Suprapubic skin (tissue), 4 donors: ENCODE measurements around the gene CIB4. TPM values are rescaled to one million over a fixed set of nuclear protein-coding genes. Genes with fewer than 3 reads are reported as not detected.
"Not testable (repeated sequence)": the region's sequence is repeated elsewhere in the genome, so short reads cannot be mapped to it uniquely, and the experiment has no call there.

Experiments used
- DNase-seq, 2 donors: peaks; one replicate each; pipeline ENCODE4 v3.0.0-alpha.2; 2019; ENCODE audit warnings: low spot score in 2 of 2
- H3K27ac ChIP-seq: fragments of 200-600 bp; sonication (generic); one replicate; pipeline ENCODE4 v1.5.1; 2019
- H3K27me3 ChIP-seq: fragments of 200-600 bp; sonication (generic); one replicate; pipeline ENCODE4 v1.5.1; 2019
- H3K36me3 ChIP-seq: fragments of 200-600 bp; sonication (generic); one replicate; pipeline ENCODE4 v1.5.1; 2019
- H3K4me1 ChIP-seq: fragments of 200-600 bp; sonication (generic); one replicate; pipeline ENCODE4 v1.5.1; 2019
- H3K4me3 ChIP-seq: fragments of 200-600 bp; sonication (generic); one replicate; pipeline ENCODE4 v1.5.1; 2019; ENCODE audit warnings: mild to moderate bottlenecking
- H3K9me3 ChIP-seq: fragments of 200-600 bp; sonication (generic); one replicate; pipeline ENCODE4 v1.5.1; 2019
- CTCF ChIP-seq, 2 donors: fragments of 200-600 bp in 1 of 2; fragments of 450-650 bp in 1 of 2; sonication (generic) in 1 of 2; IDR thresholded peaks; one replicate each; pipeline ENCODE4 v1.5.1; 2016 to 2019; ENCODE audit warnings: antibody characterized with exemption in 2 of 2, mild to moderate bottlenecking in 1 of 2, moderate library complexity in 1 of 2
- EP300 ChIP-seq: sonication (generic); formaldehyde crosslinking; IDR thresholded peaks from one replicate; pipeline ENCODE4 v1.6.1; 2017; ENCODE audit warnings: antibody characterized with exemption
- POLR2A ChIP-seq, 2 donors: fragments of 450-650 bp; IDR thresholded peaks; one replicate each; pipeline ENCODE4 v1.6.1; 2017; ENCODE audit warnings: antibody characterized with exemption in 2 of 2, mild to moderate bottlenecking in 2 of 2, moderate library complexity in 2 of 2
- POLR2AphosphoS5 ChIP-seq, 3 donors: sonication (generic); formaldehyde crosslinking; IDR thresholded peaks; one replicate each; pipeline ENCODE4 v1.6.1; 2017; ENCODE audit warnings: antibody characterized with exemption in 3 of 3
- WGBS: methylation state at CpG from one replicate; pipeline ENCODE4 v1.1.5; 2018; 5-methylcytosine and 5-hydroxymethylcytosine counted together
- total RNA-seq, 4 donors: library from RNA; depleted of rRNA; stranded (reverse); fragments of >200 nt; gene quantifications; one replicate each; pipeline ENCODE4 v1.1.0, GENCODE V29; 2016

Gene CIB4
- total RNA-seq, 4 donors from 2014 or later = not detected

GRCh38 chr2:26666671-26667070, 25.5 kb upstream of the CIB4 start:
- 100% methylated on average over 2 of the region's 2 CpGs for WGBS
- Histone ChIP-seq H3K27ac (no peak overlapping the region), H3K9me3 (no peaks in the 10 kb centered on the region), H3K4me1 (no peaks in the 10 kb centered on the region), H3K4me3 (no peak overlapping the region), H3K27me3 (peaks cover 31% of the 10 kb centered on the region), H3K36me3 (no peaks in the 10 kb centered on the region)
- no peak for DNase-seq
- TF ChIP-seq CTCF (IDR thresholded peaks at IDR 0.05) (no peak), POLR2A (IDR thresholded peaks at IDR 0.05) (no peak), POLR2AphosphoS5 (IDR thresholded peaks at IDR 0.05) (no peak), EP300 (no peak)

- DNase-seq = peak in 1 of 2 donors; percentile 10
- H3K27ac ChIP-seq, H3K4me3 ChIP-seq, H3K4me1 ChIP-seq, H3K36me3 ChIP-seq, H3K9me3 ChIP-seq: not testable (repeated sequence)
- H3K27me3 ChIP-seq = peaks cover 20% of the 10 kb centered on the region
- 93% methylated on average over 21 of the region's 21 CpGs for WGBS
Measured at GRCh38 chr2:26665296-26665695, 24.1 kb upstream of the CIB4 start.

GRCh38 chr2:26660363-26660962, 19.3 kb upstream of the CIB4 start:
- no peaks in the 10 kb centered on the region for H3K9me3 ChIP-seq
- WGBS = 88% methylated on average over 1 of the region's 1 CpG
- no peak for DNase-seq
- no peak for TF ChIP-seq CTCF (IDR thresholded peaks at IDR 0.05)
- no peak for TF ChIP-seq POLR2AphosphoS5 (IDR thresholded peaks at IDR 0.05)
- TF ChIP-seq POLR2A (IDR thresholded peaks at IDR 0.05) = no peak
- no peak for TF ChIP-seq EP300
- no peaks in the 10 kb centered on the region for H3K36me3 ChIP-seq
- H3K4me1 ChIP-seq = no peaks in the 10 kb centered on the region
- H3K27me3 ChIP-seq = peaks cover 2% of the 10 kb centered on the region
- no peak overlapping the region for H3K27ac ChIP-seq
- H3K4me3 ChIP-seq = no peak overlapping the region

- no peak for TF ChIP-seq CTCF (IDR thresholded peaks at IDR 0.05)
- TF ChIP-seq POLR2AphosphoS5 (IDR thresholded peaks at IDR 0.05) = no peak
- no peak for TF ChIP-seq POLR2A (IDR thresholded peaks at IDR 0.05)
- no peak for TF ChIP-seq EP300
Measured at GRCh38 chr2:26658691-26659346, 17.7 kb upstream of the CIB4 start.

GRCh38 chr2:26657265-26657664, 16.1 kb upstream of the CIB4 start:
- H3K9me3 ChIP-seq = no peaks in the 10 kb centered on the region
- H3K4me1 ChIP-seq = peaks cover 5% of the 10 kb centered on the region
- WGBS = 80% methylated on average over 4 of the region's 4 CpGs
- peak in 1 of 2 donors; percentile 13 for DNase-seq
- no peaks in the 10 kb centered on the region for H3K27me3 ChIP-seq
- no peak overlapping the region for H3K27ac ChIP-seq
- TF ChIP-seq POLR2AphosphoS5 (IDR thresholded peaks at IDR 0.05) = no peak
- no peak for TF ChIP-seq POLR2A (IDR thresholded peaks at IDR 0.05)
- no peak for TF ChIP-seq EP300
- no peak for TF ChIP-seq CTCF (IDR thresholded peaks at IDR 0.05)
- no peak overlapping the region for H3K4me3 ChIP-seq
- H3K36me3 ChIP-seq = no peaks in the 10 kb centered on the region

More at GRCh38 chr2:26658691-26659346, 17.7 kb upstream of the CIB4 start:
- Histone ChIP-seq H3K4me1 (no peaks in the 10 kb centered on the region), H3K27ac (no peak overlapping the region), H3K4me3 (no peak overlapping the region), H3K36me3 (no peaks in the 10 kb centered on the region), H3K9me3 (no peaks in the 10 kb centered on the region), H3K27me3 (no peaks in the 10 kb centered on the region)
- DNase-seq = peak; percentile 9 to 11
- WGBS = 86% methylated on average over 6 of the region's 6 CpGs
